ENCODE data around the gene CCDC196.

- no peak for TF ChIP-seq POLR2A (IDR thresholded peaks at IDR 0.05)
- TF ChIP-seq, protein P1, sequence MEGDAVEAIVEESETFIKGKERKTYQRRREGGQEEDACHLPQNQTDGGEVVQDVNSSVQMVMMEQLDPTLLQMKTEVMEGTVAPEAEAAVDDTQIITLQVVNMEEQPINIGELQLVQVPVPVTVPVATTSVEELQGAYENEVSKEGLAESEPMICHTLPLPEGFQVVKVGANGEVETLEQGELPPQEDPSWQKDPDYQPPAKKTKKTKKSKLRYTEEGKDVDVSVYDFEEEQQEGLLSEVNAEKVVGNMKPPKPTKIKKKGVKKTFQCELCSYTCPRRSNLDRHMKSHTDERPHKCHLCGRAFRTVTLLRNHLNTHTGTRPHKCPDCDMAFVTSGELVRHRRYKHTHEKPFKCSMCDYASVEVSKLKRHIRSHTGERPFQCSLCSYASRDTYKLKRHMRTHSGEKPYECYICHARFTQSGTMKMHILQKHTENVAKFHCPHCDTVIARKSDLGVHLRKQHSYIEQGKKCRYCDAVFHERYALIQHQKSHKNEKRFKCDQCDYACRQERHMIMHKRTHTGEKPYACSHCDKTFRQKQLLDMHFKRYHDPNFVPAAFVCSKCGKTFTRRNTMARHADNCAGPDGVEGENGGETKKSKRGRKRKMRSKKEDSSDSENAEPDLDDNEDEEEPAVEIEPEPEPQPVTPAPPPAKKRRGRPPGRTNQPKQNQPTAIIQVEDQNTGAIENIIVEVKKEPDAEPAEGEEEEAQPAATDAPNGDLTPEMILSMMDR (IDR thresholded peaks at IDR 0.05) = no peak
Observed at GRCh38 chr14:66543996-66544395, 57.8 kb downstream of the CCDC196 start.

Data from tibial nerve (tissue), 3 donors.